MCF 10A (cell line): Measurements from ENCODE around the gene TMED10. TPM values are rescaled to one million over a fixed set of nuclear protein-coding genes. Genes with fewer than 3 reads are reported as not detected.

Experiments
- BruUV-seq: library from RNA; stranded (reverse); fragments of 400-500 nt; replicated peaks from 2 replicates; lab custom pipeline; 2021; lab: Mats Ljungman, UMichigan
- CTCF ChIA-PET: fragments of 300-600 bp; sonication (Branson Sonifier 250); formaldehyde crosslinking; extraction: SDS; loops from one replicate; lab custom pipeline; 2021; ENCODE audit warnings: antibody characterized with exemption, inconsistent platforms; lab: Yijun Ruan, JAX
- POLR2A ChIA-PET: fragments of 300-600, 350-650 bp; sonication (Branson Sonifier 250); formaldehyde crosslinking; extraction: SDS; loops from one replicate; lab custom pipeline; 2020; ENCODE audit warnings: antibody characterized with exemption, inconsistent platforms; lab: Yijun Ruan, JAX
- DNase-seq: peaks from one replicate; pipeline ENCODE4 v3.0.0-alpha.2; 2018; ENCODE audit not compliant: unreplicated experiment
- H3K27ac Mint-ChIP-seq: one replicate; pipeline ENCODE4 v1.8.0; 2022; ENCODE audit warnings: mild to moderate bottlenecking, low read depth, mixed read lengths; ENCODE audit not compliant: unreplicated experiment
- H3K27me3 Mint-ChIP-seq: one replicate; pipeline ENCODE4 v1.8.0; 2022; ENCODE audit warnings: mixed read lengths; ENCODE audit not compliant: insufficient read depth, unreplicated experiment
- H3K36me3 Mint-ChIP-seq: one replicate; pipeline ENCODE4 v1.8.0; 2022; ENCODE audit warnings: mild to moderate bottlenecking, moderate library complexity, mixed read lengths; ENCODE audit not compliant: insufficient read depth, unreplicated experiment
- H3K4me1 Mint-ChIP-seq: one replicate; pipeline ENCODE4 v1.8.0; 2022; ENCODE audit warnings: mixed read lengths; ENCODE audit not compliant: insufficient read depth, unreplicated experiment
- H3K4me3 Mint-ChIP-seq: one replicate; pipeline ENCODE4 v1.8.0; 2022; ENCODE audit warnings: mild to moderate bottlenecking, moderate library complexity, mixed read lengths; ENCODE audit not compliant: unreplicated experiment
- H3K9me3 Mint-ChIP-seq: one replicate; pipeline ENCODE4 v1.8.0; 2022; ENCODE audit warnings: mixed read lengths; ENCODE audit not compliant: unreplicated experiment
- CTCF ChIP-seq: fragments of 200-600 bp; IDR thresholded peaks from one replicate; pipeline ENCODE4 v1.8.0; 2022; ENCODE audit warnings: antibody characterized with exemption, mild to moderate bottlenecking; ENCODE audit not compliant: unreplicated experiment
- intact Hi-C: fragments of 100-400 bp; cut with micrococcal nuclease; formaldehyde crosslinking; loops from 2 replicates; pipeline ENCODE4 v1.14.1; 2022
- total RNA-seq: library from RNA; stranded (reverse); gene quantifications from 2 replicates; pipeline ENCODE4 v1.2.3, GENCODE V29; 2022

The TMED10 gene
- total RNA-seq, 1 experiment from 2014 or later, result 454 TPM

- ChIA-PET POLR2A (no interaction called here), CTCF (interaction anchor here (0.8 to 7.7 kb wide), 3 partner anchors 8 to 190 kb away, joined by 3 to 49 read pairs (median 5); no protein-coding TSS in a partner anchor)
- Mint-ChIP-seq H3K27me3 (no peaks in the 10 kb centered on the region), H3K36me3 (peaks cover 97% of the 10 kb centered on the region), H3K4me3 (no peak overlapping the region), H3K27ac (no peak overlapping the region), H3K4me1 (no peaks in the 10 kb centered on the region), H3K9me3 (no peaks in the 10 kb centered on the region)
- intact Hi-C loops, result no loop called here
- TF ChIP-seq CTCF, result no peak
- no peak for DNase-seq
- no TSS peak for BruUV-seq
These were observed 80.7 kb downstream of the TMED10 start for GRCh38 chr14:75095690-75096089.

GRCh38 chr14:75094896-75095295 lies 81.5 kb downstream of the TMED10 start:
- TF ChIP-seq CTCF, result no peak
- Mint-ChIP-seq H3K4me3 (no peak overlapping the region), H3K9me3 (no peaks in the 10 kb centered on the region), H3K27ac (no peak overlapping the region), H3K36me3 (peaks cover 98% of the 10 kb centered on the region), H3K27me3 (no peaks in the 10 kb centered on the region), H3K4me1 (no peaks in the 10 kb centered on the region)
- ChIA-PET POLR2A (no interaction called here), CTCF (interaction anchor here (1.0 to 7.7 kb wide), 2 partner anchors 7 to 189 kb away, joined by 3 to 49 read pairs; no protein-coding TSS in a partner anchor)
- BruUV-seq, result no TSS peak
- DNase-seq, result no peak
- intact Hi-C loops, result no loop called here

GRCh38 chr14:75092698-75093097 lies 83.7 kb downstream of the TMED10 start:
- no peak for DNase-seq
- intact Hi-C loops, result no loop called here
- H3K9me3 Mint-ChIP-seq, result no peaks in the 10 kb centered on the region
- no peaks in the 10 kb centered on the region for H3K4me1 Mint-ChIP-seq
- POLR2A ChIA-PET, result interaction anchor here (0.6 kb wide), 1 partner anchor 191 kb away, joined by 5 read pairs; no protein-coding TSS in a partner anchor
- CTCF ChIA-PET, result interaction anchor here (0.6 to 0.9 kb wide), 3 partner anchors 23 to 185 kb away, joined by 4 read pairs; partner anchors contain the start of gene ZC2HC1C
- TF ChIP-seq CTCF, result no peak
- no peak overlapping the region for H3K27ac Mint-ChIP-seq
- no peaks in the 10 kb centered on the region for H3K27me3 Mint-ChIP-seq
- peaks cover 98% of the 10 kb centered on the region for H3K36me3 Mint-ChIP-seq
- no peak overlapping the region for H3K4me3 Mint-ChIP-seq
- BruUV-seq, result no TSS peak

GRCh38 chr14:75091251-75091650 lies 85.2 kb downstream of the TMED10 start:
- CTCF ChIA-PET, result interaction anchor here (0.6 to 5.5 kb wide), 5 partner anchors 13 to 230 kb away, joined by 3 to 69 read pairs (median 4); no protein-coding TSS in a partner anchor
- DNase-seq, result no peak
- Mint-ChIP-seq H3K4me3 (no peak overlapping the region), H3K36me3 (peaks cover 98% of the 10 kb centered on the region), H3K4me1 (no peaks in the 10 kb centered on the region), H3K9me3 (no peaks in the 10 kb centered on the region), H3K27me3 (no peaks in the 10 kb centered on the region), H3K27ac (no peak overlapping the region)
- no TSS peak for BruUV-seq
- POLR2A ChIA-PET, result interaction anchor here (0.6 kb wide), 1 partner anchor 342 kb away, joined by 3 read pairs; no protein-coding TSS in a partner anchor
- no peak for TF ChIP-seq CTCF
- intact Hi-C loops, result no loop called here
